HG03521 (cell line): Measurements from ENCODE around the gene NLRP4.
"Not testable (repeated sequence)": the region's sequence is repeated elsewhere in the genome, so short reads cannot be mapped to it uniquely, and the experiment has no call there.

ENCODE experiments used
- ATAC-seq: cut with Tn5 transposase; IDR thresholded peaks from one replicate; pipeline ENCODE4 v1.9.1; 2021; ENCODE audit warnings: mild to moderate bottlenecking, moderate library complexity; ENCODE audit not compliant: unreplicated experiment

Gene NLRP4

GRCh38 chr19:55882626-55883025, 46.3 kb downstream of the NLRP4 start:
- no peak for ATAC-seq

- no peak for ATAC-seq
Measured at GRCh38 chr19:55898911-55899310, 62.6 kb downstream of the NLRP4 start.

GRCh38 chr19:55901369-55902079, 65.2 kb downstream of the NLRP4 start:
- no peak for ATAC-seq

GRCh38 chr19:55902080-55902751, 65.9 kb downstream of the NLRP4 start:
- no peak for ATAC-seq

- ATAC-seq, result no peak
Measured at GRCh38 chr19:55907286-55907685, 70.9 kb downstream of the NLRP4 start.

- ATAC-seq, result no peak
Measured at GRCh38 chr19:55907746-55908145, 71.4 kb downstream of the NLRP4 start.

- ATAC-seq, result no peak
Measured at GRCh38 chr19:55909801-55910200, 73.5 kb downstream of the NLRP4 start.

- ATAC-seq, result no peak
Measured at GRCh38 chr19:55912916-55913315, 76.6 kb downstream of the NLRP4 start.

- ATAC-seq, result no peak
Measured at GRCh38 chr19:55913643-55914268, 77.4 kb downstream of the NLRP4 start.

- no peak for ATAC-seq
Measured at GRCh38 chr19:55923556-55923955, 87.2 kb downstream of the NLRP4 start.

- no peak for ATAC-seq
Measured at GRCh38 chr19:55927991-55928390, 91.7 kb downstream of the NLRP4 start.

GRCh38 chr19:55929258-55929657, 92.9 kb downstream of the NLRP4 start:
- not testable (repeated sequence) for ATAC-seq

GRCh38 chr19:55930996-55931515, 94.7 kb downstream of the NLRP4 start:
- ATAC-seq, result no peak
